Measurements from ENCODE around the gene COL2A1. TPM values are rescaled to one million over a fixed set of nuclear protein-coding genes. Genes with fewer than 3 reads are reported as not detected.

The COL2A1 gene
- total RNA-seq, 1 donor from 2014 or later = 69.1 TPM

DNA sequence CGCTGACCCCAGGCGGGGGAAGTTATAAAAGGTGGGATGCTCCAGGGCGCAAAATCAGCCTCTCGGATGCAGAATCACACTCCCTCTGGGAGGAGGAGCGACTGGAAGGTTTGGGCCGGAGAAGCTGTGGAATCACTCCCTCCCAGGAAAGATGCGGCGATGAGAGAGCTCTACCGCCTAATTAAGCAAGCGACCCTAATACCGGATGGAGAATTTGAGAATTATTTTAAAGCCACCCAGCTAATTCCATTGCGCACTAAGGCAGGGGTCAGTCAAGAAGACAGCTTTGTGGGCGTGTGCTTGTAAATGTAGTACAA is 1.9 kb downstream of the COL2A1 start:
- Mint-ChIP-seq H3K4me3 (peak overlapping the region; percentile 92), H3K27me3 (ENCODE audit: insufficient read depth, low read depth) (peaks cover 10% of the 10 kb centered on the region), H3K27ac (no peak overlapping the region), H3K4me1 (peaks cover 58% of the 10 kb centered on the region), H3K9me3 (no peaks in the 10 kb centered on the region), H3K36me3 (peaks cover 19% of the 10 kb centered on the region)
- peak; percentile 54 for DNase-seq (ENCODE audit: low spot score)
- Histone ChIP-seq H3K4me3 (peak overlapping the region; percentile 66), H3K27ac (no peak overlapping the region), H3K27me3 (peaks cover 91% of the 10 kb centered on the region), H2AFZ (replicated peaks) (no peak overlapping the region), H3K4me1 (peaks cover 39% of the 10 kb centered on the region), H3K9ac (no peak overlapping the region), H3K79me2 (ENCODE audit: low read depth) (peaks cover 27% of the 10 kb centered on the region), H3F3A (ENCODE audit: low read depth) (peaks cover 58% of the 10 kb centered on the region), H4K20me1 (ENCODE audit: low read depth) (peaks cover 57% of the 10 kb centered on the region), H3K4me2 (peak overlapping the region; percentile 82), H3K9me3 (ENCODE audit: low read depth) (no peaks in the 10 kb centered on the region), H3K36me3 (peaks cover 2% of the 10 kb centered on the region)
- TF ChIP-seq EZH2 (IDR thresholded peaks at IDR 0.05) (no peak), EZH2phosphoT487 (IDR thresholded peaks at IDR 0.05) (peak; percentile 4)

DNA sequence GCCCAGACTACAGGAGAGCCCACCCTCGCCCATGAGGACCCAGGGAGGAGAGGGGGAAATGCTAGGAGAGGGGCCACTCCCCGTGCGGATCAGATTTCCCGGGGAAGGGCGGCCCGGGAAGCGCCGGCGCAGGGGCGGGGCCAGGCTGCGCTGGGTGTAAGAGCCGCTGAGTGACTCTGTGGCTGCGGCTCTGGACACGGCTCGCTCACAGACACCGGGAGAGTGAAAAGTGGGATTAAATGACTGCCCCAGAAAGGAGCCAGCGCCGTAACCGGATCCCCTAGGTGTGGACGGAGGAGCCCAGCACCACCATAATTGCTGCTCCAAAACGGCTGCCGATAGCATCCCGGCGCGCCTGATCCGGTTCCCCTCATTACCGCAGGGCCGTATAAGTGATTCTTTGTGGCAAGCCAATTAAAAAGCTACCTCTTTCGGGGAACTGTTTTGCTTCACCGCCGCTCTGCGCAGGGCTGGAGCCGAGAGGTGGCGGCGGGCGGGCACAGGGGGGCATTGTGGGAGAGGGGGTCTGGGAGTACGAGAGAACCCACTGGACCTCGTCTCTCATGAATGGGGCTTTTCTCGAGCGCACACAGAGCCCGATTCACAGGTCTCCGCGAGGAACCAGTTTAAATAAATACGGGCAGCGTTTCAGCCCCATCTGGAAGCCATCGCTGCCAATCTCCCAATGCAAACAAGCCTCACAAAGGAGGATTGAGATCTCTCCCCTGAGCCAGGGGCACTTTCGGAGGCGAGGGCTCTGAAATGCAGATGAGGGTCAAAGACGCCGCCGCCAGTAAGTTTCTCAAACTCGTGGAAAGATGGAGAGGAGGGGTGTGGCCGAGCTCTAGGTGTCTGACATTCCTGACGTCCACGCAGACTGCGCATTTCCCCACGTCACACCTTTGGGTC is 2.5 kb downstream of the COL2A1 start:
- no peak for TF ChIP-seq EZH2 (IDR thresholded peaks at IDR 0.05)
- no peak for TF ChIP-seq CTCF (IDR thresholded peaks at IDR 0.05)
- TF ChIP-seq EZH2phosphoT487 (IDR thresholded peaks at IDR 0.05) = no peak
- Histone ChIP-seq H3K9me3 (ENCODE audit: low read depth) (no peaks in the 10 kb centered on the region), H4K20me1 (ENCODE audit: low read depth) (peaks cover 58% of the 10 kb centered on the region), H3K36me3 (peaks cover 5% of the 10 kb centered on the region), H3K27me3 (peaks cover 91% of the 10 kb centered on the region), H3K4me2 (peak overlapping the region; percentile 82), H3K4me3 (peak overlapping the region; percentile 66), H3K27ac (no peak overlapping the region), H3K79me2 (ENCODE audit: low read depth) (peaks cover 27% of the 10 kb centered on the region), H2AFZ (replicated peaks) (no peak overlapping the region), H3F3A (ENCODE audit: low read depth) (peaks cover 58% of the 10 kb centered on the region), H3K9ac (no peak overlapping the region), H3K4me1 (peaks cover 39% of the 10 kb centered on the region)
- peak; percentile 90 for DNase-seq (ENCODE audit: low spot score)
- H3K27ac Mint-ChIP-seq = peak overlapping the region; percentile 60
- no peaks in the 10 kb centered on the region for H3K9me3 Mint-ChIP-seq
- H3K27me3 Mint-ChIP-seq (ENCODE audit: insufficient read depth, low read depth) = peaks cover 10% of the 10 kb centered on the region
- peak overlapping the region; percentile 92 for H3K4me3 Mint-ChIP-seq
- H3K4me1 Mint-ChIP-seq = peaks cover 58% of the 10 kb centered on the region
- peaks cover 25% of the 10 kb centered on the region for H3K36me3 Mint-ChIP-seq

- Mint-ChIP-seq H3K4me1 (peaks cover 57% of the 10 kb centered on the region), H3K27ac (peak overlapping the region; percentile 60), H3K27me3 (ENCODE audit: insufficient read depth, low read depth) (peaks cover 6% of the 10 kb centered on the region), H3K36me3 (peaks cover 33% of the 10 kb centered on the region), H3K4me3 (peak overlapping the region; percentile 92), H3K9me3 (no peaks in the 10 kb centered on the region)
- no peak overlapping the region for H3K27ac ChIP-seq
- peak overlapping the region; percentile 66 for H3K4me3 ChIP-seq
- TF ChIP-seq CTCF (IDR thresholded peaks at IDR 0.05) (peak; percentile 10), EZH2 (IDR thresholded peaks at IDR 0.05) (no peak), EZH2phosphoT487 (IDR thresholded peaks at IDR 0.05) (no peak)
- H3K4me1 ChIP-seq = peaks cover 39% of the 10 kb centered on the region
- peak; percentile 84 for DNase-seq (ENCODE audit: low spot score)
- no peak overlapping the region for H3K9ac ChIP-seq
- peak overlapping the region; percentile 82 for H3K4me2 ChIP-seq
- H3K36me3 ChIP-seq = peaks cover 13% of the 10 kb centered on the region
- peaks cover 88% of the 10 kb centered on the region for H3K27me3 ChIP-seq
- peaks cover 27% of the 10 kb centered on the region for H3K79me2 ChIP-seq (ENCODE audit: low read depth)
- peaks cover 58% of the 10 kb centered on the region for H3F3A ChIP-seq (ENCODE audit: low read depth)
- no peak overlapping the region for H2AFZ ChIP-seq (replicated peaks)
- peaks cover 58% of the 10 kb centered on the region for H4K20me1 ChIP-seq (ENCODE audit: low read depth)
- H3K9me3 ChIP-seq (ENCODE audit: low read depth) = no peaks in the 10 kb centered on the region
Observed at GRCh38 chr12:48000878-48001504, 3.3 kb downstream of the COL2A1 start.

Data from neural progenitor cell (in vitro differentiated cells).